ENCODE data around the gene FBXL13. TPM values are rescaled to one million over a fixed set of nuclear protein-coding genes. Genes with fewer than 3 reads are reported as not detected.

FBXL13 gene
- total and polyA plus RNA-seq, 2 donors from 2014 or later, result 1.5 to 4.8 TPM

- Histone ChIP-seq H3K9ac (ENCODE audit: low read length in 3 of 3) (no peak overlapping the region), H3K36me3 (ENCODE audit: control insufficient read depth in 2 of 3, insufficient read depth in 3 of 3, low read length in 3 of 3) (no peaks in the 10 kb centered on the region), H3K27ac (ENCODE audit: low read depth in 2 of 2, low read length in 2 of 2) (no peak overlapping the region), H3K4me3 (ENCODE audit: low read length in 3 of 3) (no peak overlapping the region), H3K9me3 (ENCODE audit: control insufficient read depth in 2 of 3, insufficient read depth in 1 of 3, low read length in 3 of 3) (no peaks in the 10 kb centered on the region), H3K27me3 (ENCODE audit: control insufficient read depth, insufficient read depth, low read length) (no peaks in the 10 kb centered on the region), H3K4me1 (ENCODE audit: control insufficient read depth in 2 of 3, insufficient read depth in 2 of 3, low read depth in 1 of 3, low read length in 3 of 3) (no peaks in the 10 kb centered on the region)
- no peak for DNase-seq
- no peak for TF ChIP-seq CTCF (IDR thresholded peaks at IDR 0.05; ENCODE audit: borderline replicate concordance, extremely low read depth, insufficient read depth)
- FAIRE-seq, result no peak
- intact Hi-C loops (cut with DNase I), result no loop called here
Observed at GRCh38 chr7:102837802-102838201, 236.8 kb downstream of the FBXL13 start.

- H3K27ac ChIP-seq (ENCODE audit: low read depth in 2 of 2, low read length in 2 of 2), result no peak overlapping the region
- no peaks in the 10 kb centered on the region for H3K27me3 ChIP-seq (ENCODE audit: control insufficient read depth, insufficient read depth, low read length)
- H3K4me1 ChIP-seq (ENCODE audit: control insufficient read depth in 2 of 3, insufficient read depth in 2 of 3, low read depth in 1 of 3, low read length in 3 of 3), result no peaks in the 10 kb centered on the region
- no peaks in the 10 kb centered on the region for H3K9me3 ChIP-seq (ENCODE audit: control insufficient read depth in 2 of 3, insufficient read depth in 1 of 3, low read length in 3 of 3)
- DNase-seq, result no peak
- no peaks in the 10 kb centered on the region for H3K36me3 ChIP-seq (ENCODE audit: control insufficient read depth in 2 of 3, insufficient read depth in 3 of 3, low read length in 3 of 3)
- no peak for FAIRE-seq
- H3K9ac ChIP-seq (ENCODE audit: low read length in 3 of 3), result no peak overlapping the region
- no peak for TF ChIP-seq CTCF (IDR thresholded peaks at IDR 0.05; ENCODE audit: borderline replicate concordance, extremely low read depth, insufficient read depth)
- intact Hi-C loops (cut with DNase I), result no loop called here
- H3K4me3 ChIP-seq (ENCODE audit: low read length in 3 of 3), result no peak overlapping the region
Observed at GRCh38 chr7:102836977-102837376, 237.6 kb downstream of the FBXL13 start.

GRCh38 chr7:102836191-102836919 lies 238.2 kb downstream of the FBXL13 start:
- Histone ChIP-seq H3K36me3 (ENCODE audit: control insufficient read depth in 2 of 3, insufficient read depth in 3 of 3, low read length in 3 of 3) (no peaks in the 10 kb centered on the region), H3K9me3 (ENCODE audit: control insufficient read depth in 2 of 3, insufficient read depth in 1 of 3, low read length in 3 of 3) (no peaks in the 10 kb centered on the region), H3K4me1 (ENCODE audit: control insufficient read depth in 2 of 3, insufficient read depth in 2 of 3, low read depth in 1 of 3, low read length in 3 of 3) (no peaks in the 10 kb centered on the region), H3K27ac (ENCODE audit: low read depth in 2 of 2, low read length in 2 of 2) (no peak overlapping the region), H3K9ac (ENCODE audit: low read length in 3 of 3) (no peak overlapping the region), H3K4me3 (ENCODE audit: low read length in 3 of 3) (no peak overlapping the region), H3K27me3 (ENCODE audit: control insufficient read depth, insufficient read depth, low read length) (no peaks in the 10 kb centered on the region)
- TF ChIP-seq CTCF (IDR thresholded peaks at IDR 0.05; ENCODE audit: borderline replicate concordance, extremely low read depth, insufficient read depth), result no peak
- DNase-seq (no peak), FAIRE-seq (no peak)
- intact Hi-C loops (cut with DNase I), result no loop called here

GRCh38 chr7:102834999-102835398 lies 239.6 kb downstream of the FBXL13 start:
- Histone ChIP-seq H3K27me3 (ENCODE audit: control insufficient read depth, insufficient read depth, low read length) (no peaks in the 10 kb centered on the region), H3K36me3 (ENCODE audit: control insufficient read depth in 2 of 3, insufficient read depth in 3 of 3, low read length in 3 of 3) (no peaks in the 10 kb centered on the region), H3K4me1 (ENCODE audit: control insufficient read depth in 2 of 3, insufficient read depth in 2 of 3, low read depth in 1 of 3, low read length in 3 of 3) (no peaks in the 10 kb centered on the region), H3K9ac (ENCODE audit: low read length in 3 of 3) (no peak overlapping the region), H3K27ac (ENCODE audit: low read depth in 2 of 2, low read length in 2 of 2) (no peak overlapping the region), H3K9me3 (ENCODE audit: control insufficient read depth in 2 of 3, insufficient read depth in 1 of 3, low read length in 3 of 3) (no peaks in the 10 kb centered on the region), H3K4me3 (ENCODE audit: low read length in 3 of 3) (no peak overlapping the region)
- FAIRE-seq (no peak), DNase-seq (no peak)
- no peak for TF ChIP-seq CTCF (IDR thresholded peaks at IDR 0.05; ENCODE audit: borderline replicate concordance, extremely low read depth, insufficient read depth)
- intact Hi-C loops (cut with DNase I), result no loop called here

Measured in kidney (tissue), 14 donors.